ENCODE data around the gene CILP2. TPM values are rescaled to one million over a fixed set of nuclear protein-coding genes. Genes with fewer than 3 reads are reported as not detected.

The CILP2 gene
- total RNA-seq, 1 experiment from 2014 or later, result 0.77 TPM

DNA sequence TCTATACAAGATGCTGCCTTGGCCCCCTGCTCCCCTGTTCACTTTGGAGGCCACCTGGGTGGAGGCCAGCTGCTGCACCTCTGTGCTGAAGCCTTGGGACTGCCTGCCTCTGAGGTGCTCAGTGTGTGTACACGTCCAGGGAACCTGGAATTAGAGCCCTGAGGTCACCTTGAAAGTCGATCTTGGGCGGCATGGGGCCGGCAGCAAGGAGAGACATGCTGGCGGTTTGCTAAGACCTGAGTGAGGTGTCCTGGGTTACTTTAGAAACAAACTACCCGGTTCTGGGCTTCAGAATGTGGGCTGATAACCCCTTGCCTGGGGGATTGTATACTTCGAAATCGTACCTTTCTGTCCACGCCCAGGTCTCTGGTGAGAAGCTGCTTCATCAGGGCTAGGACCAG lies 48.3 kb upstream of the CILP2 start:
- POLR2A ChIA-PET (ENCODE audit: low non-redundant PET), result no interaction called here
- Histone ChIP-seq H3K36me3 (ENCODE audit: insufficient read depth, low read length, poor library complexity, severe bottlenecking) (peaks cover 25% of the 10 kb centered on the region), H3K27ac (ENCODE audit: low read depth, low read length, poor library complexity, severe bottlenecking) (peak overlapping the region; percentile 91), H3K27me3 (replicated peaks; ENCODE audit: insufficient read depth, low read depth, low read length, poor library complexity) (no peaks in the 10 kb centered on the region), H3K9me3 (ENCODE audit: low read depth, low read length, poor library complexity, severe bottlenecking) (no peaks in the 10 kb centered on the region), H3K4me1 (ENCODE audit: insufficient read depth, low read length, poor library complexity, severe bottlenecking) (peaks cover 42% of the 10 kb centered on the region), H3K4me3 (ENCODE audit: low read depth, low read length, poor library complexity, severe bottlenecking) (no peak overlapping the region)
- CTCF ChIA-PET, result interaction anchor here (1.0 to 2.3 kb wide), 5 partner anchors 51 to 344 kb away, joined by 3 to 6 read pairs (median 5); no protein-coding TSS in a partner anchor
- TSS peak; percentile 12 for BruUV-seq (replicated peaks)
- intact Hi-C loops (cut with micrococcal nuclease; ENCODE audit: unreplicated experiment), result loop anchor here (2.0 to 5.0 kb wide), 3 partner anchors 123 to 343 kb away; no protein-coding TSS in a partner anchor
- TF ChIP-seq EZH2 (IDR thresholded peaks at IDR 0.05; ENCODE audit: borderline replicate concordance, low read depth, low read length, poor library complexity, severe bottlenecking), result no peak
- TF ChIP-seq, protein P1, sequence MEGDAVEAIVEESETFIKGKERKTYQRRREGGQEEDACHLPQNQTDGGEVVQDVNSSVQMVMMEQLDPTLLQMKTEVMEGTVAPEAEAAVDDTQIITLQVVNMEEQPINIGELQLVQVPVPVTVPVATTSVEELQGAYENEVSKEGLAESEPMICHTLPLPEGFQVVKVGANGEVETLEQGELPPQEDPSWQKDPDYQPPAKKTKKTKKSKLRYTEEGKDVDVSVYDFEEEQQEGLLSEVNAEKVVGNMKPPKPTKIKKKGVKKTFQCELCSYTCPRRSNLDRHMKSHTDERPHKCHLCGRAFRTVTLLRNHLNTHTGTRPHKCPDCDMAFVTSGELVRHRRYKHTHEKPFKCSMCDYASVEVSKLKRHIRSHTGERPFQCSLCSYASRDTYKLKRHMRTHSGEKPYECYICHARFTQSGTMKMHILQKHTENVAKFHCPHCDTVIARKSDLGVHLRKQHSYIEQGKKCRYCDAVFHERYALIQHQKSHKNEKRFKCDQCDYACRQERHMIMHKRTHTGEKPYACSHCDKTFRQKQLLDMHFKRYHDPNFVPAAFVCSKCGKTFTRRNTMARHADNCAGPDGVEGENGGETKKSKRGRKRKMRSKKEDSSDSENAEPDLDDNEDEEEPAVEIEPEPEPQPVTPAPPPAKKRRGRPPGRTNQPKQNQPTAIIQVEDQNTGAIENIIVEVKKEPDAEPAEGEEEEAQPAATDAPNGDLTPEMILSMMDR (conservative IDR thresholded peaks at IDR 0.05; ENCODE audit: low read depth, low read length), result no peak
- DNase-seq (ENCODE audit: low spot score), result no peak

GRCh38 chr19:19490214-19490968 lies 47.7 kb upstream of the CILP2 start:
- intact Hi-C loops (cut with micrococcal nuclease; ENCODE audit: unreplicated experiment), result loop anchor here (5.0 kb wide), 1 partner anchor 303 kb away; no protein-coding TSS in a partner anchor
- POLR2A ChIA-PET (ENCODE audit: low non-redundant PET), result interaction anchor here (0.7 kb wide), 1 partner anchor 121 kb away, joined by 3 read pairs; no protein-coding TSS in a partner anchor
- CTCF ChIA-PET, result interaction anchor here (0.7 to 2.3 kb wide), 7 partner anchors 51 to 344 kb away, joined by 3 to 6 read pairs (median 4); no protein-coding TSS in a partner anchor
- H3K36me3 ChIP-seq (ENCODE audit: insufficient read depth, low read length, poor library complexity, severe bottlenecking), result peaks cover 26% of the 10 kb centered on the region
- BruUV-seq (replicated peaks), result no TSS peak
- H3K9me3 ChIP-seq (ENCODE audit: low read depth, low read length, poor library complexity, severe bottlenecking), result no peaks in the 10 kb centered on the region
- no peak for TF ChIP-seq EZH2 (IDR thresholded peaks at IDR 0.05; ENCODE audit: borderline replicate concordance, low read depth, low read length, poor library complexity, severe bottlenecking)
- TF ChIP-seq, protein P1 (conservative IDR thresholded peaks at IDR 0.05; ENCODE audit: low read depth, low read length), result peak; percentile 85
- H3K27me3 ChIP-seq (replicated peaks; ENCODE audit: insufficient read depth, low read depth, low read length, poor library complexity), result no peaks in the 10 kb centered on the region
- DNase-seq (ENCODE audit: low spot score), result peak; percentile 86
- H3K4me3 ChIP-seq (ENCODE audit: low read depth, low read length, poor library complexity, severe bottlenecking), result no peak overlapping the region
- peak overlapping the region; percentile 91 for H3K27ac ChIP-seq (ENCODE audit: low read depth, low read length, poor library complexity, severe bottlenecking)
- peaks cover 42% of the 10 kb centered on the region for H3K4me1 ChIP-seq (ENCODE audit: insufficient read depth, low read length, poor library complexity, severe bottlenecking)

- Histone ChIP-seq H3K27me3 (replicated peaks; ENCODE audit: insufficient read depth, low read depth, low read length, poor library complexity) (no peaks in the 10 kb centered on the region), H3K9me3 (ENCODE audit: low read depth, low read length, poor library complexity, severe bottlenecking) (no peaks in the 10 kb centered on the region), H3K27ac (ENCODE audit: low read depth, low read length, poor library complexity, severe bottlenecking) (no peak overlapping the region), H3K4me1 (ENCODE audit: insufficient read depth, low read length, poor library complexity, severe bottlenecking) (peaks cover 42% of the 10 kb centered on the region), H3K36me3 (ENCODE audit: insufficient read depth, low read length, poor library complexity, severe bottlenecking) (peaks cover 37% of the 10 kb centered on the region), H3K4me3 (ENCODE audit: low read depth, low read length, poor library complexity, severe bottlenecking) (no peak overlapping the region)
- CTCF ChIA-PET, result interaction anchor here (1.1 to 2.3 kb wide), 3 partner anchors 87 to 346 kb away, joined by 3 to 6 read pairs (median 5); no protein-coding TSS in a partner anchor
- no peak for DNase-seq (ENCODE audit: low spot score)
- no TSS peak for BruUV-seq (replicated peaks)
- POLR2A ChIA-PET (ENCODE audit: low non-redundant PET), result no interaction called here
- intact Hi-C loops (cut with micrococcal nuclease; ENCODE audit: unreplicated experiment), result loop anchor here (5.0 kb wide), 1 partner anchor 304 kb away; no protein-coding TSS in a partner anchor
- TF ChIP-seq, protein P1 (conservative IDR thresholded peaks at IDR 0.05; ENCODE audit: low read depth, low read length), result no peak
- no peak for TF ChIP-seq EZH2 (IDR thresholded peaks at IDR 0.05; ENCODE audit: borderline replicate concordance, low read depth, low read length, poor library complexity, severe bottlenecking)
These were observed 46.6 kb upstream of the CILP2 start for GRCh38 chr19:19491321-19492025.
